ENCODE results near the gene NASP.
"Not testable (repeated sequence)": the region's sequence is repeated elsewhere in the genome, so short reads cannot be mapped to it uniquely, and the experiment has no call there.

NASP gene

DNA sequence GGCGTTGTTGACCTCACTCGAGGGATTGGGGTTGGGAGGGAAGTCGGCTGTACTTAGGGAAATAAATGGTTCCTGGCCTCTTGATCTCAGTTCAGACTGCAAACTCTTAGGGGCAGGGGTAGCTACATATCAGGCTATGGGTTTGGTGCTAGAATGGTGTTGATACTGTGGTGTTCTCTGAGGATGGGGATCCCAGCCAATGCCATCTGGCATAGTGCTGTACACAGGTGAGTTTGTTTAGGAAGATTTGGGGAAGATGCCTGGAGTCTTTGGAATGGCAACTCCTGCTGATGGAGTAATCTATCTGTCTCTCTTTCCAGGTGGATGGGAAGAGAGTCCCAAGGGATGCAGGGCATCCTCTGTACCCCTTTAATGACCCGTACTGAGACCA lies 14.3 kb upstream of the NASP start:
- no peak for DNase-seq (ENCODE audit: low read depth in 2 of 2)

GRCh38 chr1:45569962-45570581 lies 13.8 kb upstream of the NASP start:
- DNase-seq (ENCODE audit: low read depth in 2 of 2) = peak; percentile 37 to 42

GRCh38 chr1:45570631-45571030 lies 13.2 kb upstream of the NASP start:
- no peak for DNase-seq (ENCODE audit: low read depth in 2 of 2)

DNA sequence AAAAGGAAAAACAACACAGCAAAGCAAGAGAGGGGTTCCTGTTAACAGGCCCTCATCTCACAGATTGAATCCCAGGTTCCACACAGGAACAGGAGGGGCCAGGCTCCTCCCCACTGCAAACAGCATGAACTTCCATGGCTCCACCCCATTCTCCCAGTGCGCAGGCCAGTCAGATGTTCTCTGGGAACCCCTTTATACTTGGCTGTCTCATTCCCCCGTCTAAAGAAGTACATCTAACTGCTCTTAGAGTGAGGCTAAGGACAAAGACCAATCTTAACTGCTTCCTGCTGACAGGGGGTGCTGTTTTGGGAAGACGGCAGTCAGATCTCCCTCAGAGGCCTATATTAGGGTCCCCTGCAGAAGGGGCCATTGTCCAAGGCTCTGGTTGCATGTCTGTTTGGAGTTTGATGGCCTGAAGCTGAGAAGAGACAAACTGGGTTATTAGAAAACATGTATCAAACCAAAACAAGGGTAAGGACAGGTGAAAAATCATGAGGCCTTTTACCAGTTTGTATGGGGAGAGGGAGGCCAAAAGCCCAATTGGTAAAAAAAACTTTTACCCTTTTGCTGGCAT lies 10.5 kb upstream of the NASP start:
- no peak for DNase-seq (ENCODE audit: low read depth in 2 of 2)

- DNase-seq (ENCODE audit: low read depth in 2 of 2) = no peak
These were observed 9.7 kb upstream of the NASP start for GRCh38 chr1:45574105-45574626.

GRCh38 chr1:45583264-45583665 lies 576 bp upstream of the NASP start:
- peak; percentile 91 for DNase-seq (ENCODE audit: low read depth in 2 of 2)

GRCh38 chr1:45584351-45585109 lies 689 bp downstream of the NASP start:
- DNase-seq (ENCODE audit: low read depth in 2 of 2) = peak; percentile 70 to 71

- no peak for DNase-seq (ENCODE audit: low read depth in 2 of 2)
These were observed 1.2 kb downstream of the NASP start for GRCh38 chr1:45585110-45585426.

- no peak for DNase-seq (ENCODE audit: low read depth in 2 of 2)
These were observed 1.7 kb downstream of the NASP start for GRCh38 chr1:45585496-45586075.

DNA sequence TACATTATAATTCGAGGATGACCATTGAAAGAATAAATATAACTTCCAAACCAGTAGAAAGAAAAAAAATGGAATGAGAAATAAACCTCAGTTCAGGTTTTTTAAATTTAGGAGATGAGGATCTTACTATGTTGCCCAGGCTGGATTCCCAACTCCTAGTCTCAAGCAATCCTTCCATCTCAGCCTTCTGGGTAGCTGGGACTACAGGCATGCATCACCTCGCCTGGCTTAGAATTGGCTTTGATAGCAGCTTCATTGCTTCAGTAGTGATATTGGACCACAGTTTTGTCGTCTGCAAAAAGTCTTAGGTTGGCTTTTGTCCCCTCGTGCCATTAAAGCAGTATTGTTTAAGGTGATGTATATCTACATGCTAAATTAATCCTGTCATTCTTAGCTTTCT lies 2.9 kb downstream of the NASP start:
- no peak for DNase-seq (ENCODE audit: low read depth in 2 of 2)

DNA sequence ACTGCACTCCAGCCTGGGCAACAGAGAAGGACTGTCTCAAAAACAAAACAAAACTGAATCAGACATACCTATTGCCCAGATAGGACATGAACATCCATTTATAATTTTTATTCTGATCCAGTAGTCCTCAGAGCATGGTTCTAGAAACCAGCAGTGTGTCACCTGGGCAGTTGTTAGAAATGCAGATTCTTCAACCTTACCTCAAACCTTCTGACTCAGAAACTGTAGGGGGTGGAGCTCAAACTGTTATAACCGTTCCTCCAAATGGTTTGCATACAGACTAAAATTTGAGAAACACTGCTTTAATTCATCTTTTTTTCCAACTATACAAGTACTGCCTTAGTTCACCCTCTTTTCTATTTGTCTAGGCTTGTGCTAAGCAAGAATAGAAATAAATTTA lies 6.0 kb downstream of the NASP start:
- no peak for DNase-seq (ENCODE audit: low read depth in 2 of 2)

GRCh38 chr1:45594412-45594811 lies 10.6 kb downstream of the NASP start:
- DNase-seq (ENCODE audit: low read depth in 2 of 2) = no peak

- DNase-seq (ENCODE audit: low read depth in 2 of 2) = not testable (repeated sequence)
These were observed 12.9 kb downstream of the NASP start for GRCh38 chr1:45596765-45597164.

DNA sequence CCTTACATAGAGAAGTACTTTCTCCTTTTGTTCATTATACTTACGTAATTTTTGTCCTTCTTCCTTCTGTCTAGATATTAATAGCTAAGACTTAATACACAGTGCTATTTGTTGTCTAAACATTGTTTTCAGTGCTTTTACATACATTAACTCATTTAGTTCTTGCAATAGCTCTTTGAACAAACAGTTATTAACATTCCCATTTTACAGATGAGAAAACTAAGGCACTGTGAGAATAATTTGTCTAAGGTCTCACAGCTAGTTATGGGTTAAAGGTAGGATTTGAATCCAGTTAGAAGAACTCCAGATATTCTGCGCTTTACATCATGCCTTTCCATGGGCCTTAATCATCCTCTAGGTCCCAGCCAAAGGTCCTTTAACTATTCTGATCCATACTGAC lies 20.4 kb downstream of the NASP start:
- no peak for DNase-seq (ENCODE audit: low read depth in 2 of 2)

DNA sequence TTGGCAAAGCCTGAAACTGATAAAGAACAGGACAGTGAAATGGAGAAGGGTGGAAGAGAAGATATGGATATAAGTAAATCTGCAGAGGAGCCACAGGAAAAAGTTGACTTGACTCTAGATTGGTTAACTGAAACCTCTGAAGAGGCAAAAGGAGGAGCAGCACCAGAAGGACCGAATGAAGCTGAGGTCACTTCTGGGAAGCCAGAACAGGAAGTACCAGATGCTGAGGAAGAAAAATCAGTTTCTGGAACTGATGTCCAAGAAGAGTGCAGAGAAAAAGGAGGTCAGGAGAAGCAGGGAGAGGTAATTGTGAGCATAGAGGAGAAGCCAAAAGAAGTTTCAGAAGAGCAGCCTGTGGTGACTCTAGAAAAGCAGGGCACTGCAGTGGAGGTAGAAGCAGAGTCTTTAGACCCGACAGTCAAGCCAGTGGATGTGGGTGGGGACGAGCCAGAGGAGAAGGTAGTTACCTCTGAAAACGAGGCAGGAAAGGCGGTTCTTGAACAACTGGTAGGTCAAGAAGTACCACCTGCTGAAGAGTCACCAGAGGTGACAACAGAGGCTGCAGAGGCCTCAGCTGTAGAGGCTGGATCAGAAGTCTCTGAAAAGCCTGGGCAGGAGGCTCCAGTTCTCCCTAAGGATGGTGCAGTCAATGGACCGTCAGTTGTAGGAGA lies 23.7 kb downstream of the NASP start:
- no peak for DNase-seq (ENCODE audit: low read depth in 2 of 2)

- no peak for DNase-seq (ENCODE audit: low read depth in 2 of 2)
These were observed 24.6 kb downstream of the NASP start for GRCh38 chr1:45608175-45609156.

DNA sequence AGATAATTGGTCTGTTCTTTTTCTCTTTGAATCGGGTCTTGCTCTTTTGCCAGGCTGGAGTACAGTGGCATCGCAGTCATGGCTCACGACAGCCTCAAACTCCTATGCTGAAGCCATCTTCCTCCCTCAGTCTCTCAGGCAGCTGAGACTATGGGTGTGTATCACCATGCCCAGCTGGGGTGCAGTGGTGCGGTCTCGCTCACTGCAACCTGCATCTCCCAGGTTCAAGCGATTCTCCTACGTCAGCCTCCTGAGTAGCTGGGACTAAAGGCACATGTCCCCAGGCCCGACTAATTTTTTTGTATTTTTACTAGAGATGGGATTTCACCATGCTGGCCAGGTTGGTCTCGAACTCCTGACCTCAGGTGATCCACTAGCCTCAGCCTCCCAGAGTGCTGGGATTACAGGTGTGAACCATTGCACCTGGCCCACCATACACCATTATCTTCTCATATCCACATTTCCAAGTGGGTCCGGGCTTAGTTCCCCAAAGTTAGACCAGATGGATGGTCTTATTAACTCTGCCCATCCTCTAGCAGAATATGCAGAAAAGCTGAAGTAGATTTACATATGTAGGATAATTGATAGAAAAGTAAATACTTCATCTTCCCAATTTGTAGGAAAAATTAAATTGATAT lies 26.9 kb downstream of the NASP start:
- DNase-seq (ENCODE audit: low read depth in 2 of 2) = no peak

DNA sequence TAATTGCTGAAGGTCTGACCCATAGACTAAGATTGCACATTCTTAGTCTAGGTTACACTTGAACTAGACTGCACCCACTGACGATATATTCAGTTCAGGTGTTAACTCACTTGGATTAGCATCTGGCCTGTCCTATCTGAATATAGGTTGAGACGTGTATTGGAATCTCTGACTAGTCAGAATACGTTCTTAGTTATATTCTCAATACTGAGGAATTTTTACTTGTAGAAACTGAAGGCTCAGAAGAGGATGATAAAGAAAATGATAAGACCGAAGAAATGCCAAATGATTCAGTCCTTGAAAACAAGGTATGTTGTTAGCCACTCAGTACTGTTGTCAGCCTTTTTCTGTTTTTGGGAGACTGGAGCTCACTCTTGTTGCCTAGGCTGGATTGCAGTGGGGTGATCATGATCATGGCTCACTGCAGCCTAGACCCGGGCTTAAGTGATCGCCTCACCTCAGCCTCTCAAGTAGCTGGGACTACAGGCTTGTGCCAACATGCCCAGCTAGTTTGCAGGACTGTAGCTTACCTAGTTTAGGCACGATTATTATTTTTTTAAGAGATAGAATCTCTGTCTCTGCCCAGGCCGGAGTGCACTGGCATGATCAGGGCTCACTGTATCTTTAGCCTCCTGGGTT lies 29.2 kb downstream of the NASP start:
- DNase-seq (ENCODE audit: low read depth in 2 of 2) = no peak

DNA sequence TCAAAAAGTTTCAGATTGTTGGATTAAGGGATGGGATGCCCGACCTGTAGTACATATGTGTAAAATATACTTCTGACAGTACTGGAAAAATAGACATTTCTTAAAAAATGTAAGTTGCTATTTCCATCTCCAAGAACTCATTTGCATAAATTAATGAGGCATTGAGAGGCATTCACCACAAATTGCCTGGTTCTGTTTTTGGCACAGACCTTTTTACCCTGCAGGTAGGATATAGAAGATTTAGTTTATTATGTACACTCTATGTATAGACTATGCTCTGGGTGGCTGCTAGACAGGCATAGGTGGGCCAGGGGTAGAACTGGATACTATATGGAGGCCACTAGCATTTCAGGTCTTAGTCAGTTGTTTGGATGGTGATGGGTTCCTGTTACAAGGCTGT lies 32.0 kb downstream of the NASP start:
- DNase-seq (ENCODE audit: low read depth in 2 of 2) = no peak

GRCh38 chr1:45617618-45618017 lies 33.8 kb downstream of the NASP start:
- no peak for DNase-seq (ENCODE audit: low read depth in 2 of 2)

All from fibroblast of skin of left quadriceps (primary cell).